ENCODE results near the gene LARP4.
"Not testable (repeated sequence)": the region's sequence is repeated elsewhere in the genome, so short reads cannot be mapped to it uniquely, and the experiment has no call there.

The LARP4 gene

DNA sequence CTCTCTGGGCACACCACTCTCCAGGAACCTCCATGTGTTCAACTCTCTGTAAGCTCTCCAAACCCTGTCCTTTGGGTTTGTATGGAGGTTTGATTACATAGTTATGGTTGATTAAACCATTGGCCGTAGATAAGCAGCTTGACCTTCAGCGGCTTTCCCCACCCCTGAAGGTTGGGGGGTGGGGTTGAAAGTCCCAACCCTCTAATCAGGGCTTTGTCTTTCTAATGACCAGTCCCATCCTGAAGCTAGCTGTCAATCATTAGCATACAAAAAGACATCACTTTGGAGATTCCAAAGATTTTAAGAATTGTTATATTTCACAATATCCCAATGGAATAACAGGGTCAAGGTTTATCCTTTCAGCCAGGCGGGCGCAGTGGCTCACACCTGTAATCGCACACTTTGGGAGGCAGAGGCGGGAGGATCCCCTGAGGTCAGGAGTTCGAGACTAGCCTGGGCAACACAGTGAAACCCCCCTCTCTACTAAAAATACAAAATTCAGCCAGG lies 12.7 kb upstream of the LARP4 start:
- H3K27ac ChIP-seq (ENCODE audit: extremely low read depth, low read depth, low read length) = no peak overlapping the region
- POLR2A ChIA-PET = no interaction called here
- H3K4me1 ChIP-seq (ENCODE audit: control insufficient read depth, insufficient read depth, low read length) = no peaks in the 10 kb centered on the region
- CTCF ChIA-PET = interaction anchor here (0.6 kb wide), 1 partner anchor 61 kb away, joined by 4 read pairs; no protein-coding TSS in a partner anchor
- no peaks in the 10 kb centered on the region for H3K36me3 ChIP-seq (ENCODE audit: control insufficient read depth in 2 of 2, insufficient read depth in 1 of 2, low read length in 2 of 2)
- no peak overlapping the region for H3K4me3 ChIP-seq (ENCODE audit: low read depth, low read length)
- TF ChIP-seq, protein P1, sequence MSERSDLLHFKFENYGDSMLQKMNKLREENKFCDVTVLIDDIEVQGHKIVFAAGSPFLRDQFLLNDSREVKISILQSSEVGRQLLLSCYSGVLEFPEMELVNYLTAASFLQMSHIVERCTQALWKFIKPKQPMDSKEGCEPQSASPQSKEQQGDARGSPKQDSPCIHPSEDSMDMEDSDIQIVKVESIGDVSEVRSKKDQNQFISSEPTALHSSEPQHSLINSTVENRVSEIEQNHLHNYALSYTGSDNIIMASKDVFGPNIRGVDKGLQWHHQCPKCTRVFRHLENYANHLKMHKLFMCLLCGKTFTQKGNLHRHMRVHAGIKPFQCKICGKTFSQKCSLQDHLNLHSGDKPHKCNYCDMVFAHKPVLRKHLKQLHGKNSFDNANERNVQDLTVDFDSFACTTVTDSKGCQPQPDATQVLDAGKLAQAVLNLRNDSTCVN (tag by site-specific recombination; optimal IDR thresholded peaks at IDR 0.05) = no peak
- TF ChIP-seq REPIN1 (tag by site-specific recombination; IDR thresholded peaks at IDR 0.05; ENCODE audit: low read depth) (no peak), KLF8 (tag by site-specific recombination; IDR thresholded peaks at IDR 0.05) (no peak), ZNF324 (tag by site-specific recombination; IDR thresholded peaks at IDR 0.05) (no peak), ZNF16 (tag by site-specific recombination; IDR thresholded peaks at IDR 0.05; ENCODE audit: low read depth) (no peak), ZNF707 (tag by site-specific recombination; IDR thresholded peaks at IDR 0.05) (no peak), EGR2 (tag by site-specific recombination; IDR thresholded peaks at IDR 0.05; ENCODE audit: low read depth) (no peak), ZNF76 (tag by site-specific recombination; IDR thresholded peaks at IDR 0.05; ENCODE audit: borderline replicate concordance, low read depth) (no peak), ZNF626 (tag by site-specific recombination; IDR thresholded peaks at IDR 0.05) (no peak), ZNF37A (tag by site-specific recombination; IDR thresholded peaks at IDR 0.05) (no peak), ZNF311 (tag by site-specific recombination; IDR thresholded peaks at IDR 0.05; ENCODE audit: borderline replicate concordance) (no peak), ZNF843 (tag by site-specific recombination; IDR thresholded peaks at IDR 0.05) (no peak), WT1 (tag by site-specific recombination; IDR thresholded peaks at IDR 0.05) (no peak), ZNF433 (tag by site-specific recombination; IDR thresholded peaks at IDR 0.05; ENCODE audit: low read depth) (no peak), ZNF175 (tag by site-specific recombination; IDR thresholded peaks at IDR 0.05) (no peak)
- TF ChIP-seq, protein P2, sequence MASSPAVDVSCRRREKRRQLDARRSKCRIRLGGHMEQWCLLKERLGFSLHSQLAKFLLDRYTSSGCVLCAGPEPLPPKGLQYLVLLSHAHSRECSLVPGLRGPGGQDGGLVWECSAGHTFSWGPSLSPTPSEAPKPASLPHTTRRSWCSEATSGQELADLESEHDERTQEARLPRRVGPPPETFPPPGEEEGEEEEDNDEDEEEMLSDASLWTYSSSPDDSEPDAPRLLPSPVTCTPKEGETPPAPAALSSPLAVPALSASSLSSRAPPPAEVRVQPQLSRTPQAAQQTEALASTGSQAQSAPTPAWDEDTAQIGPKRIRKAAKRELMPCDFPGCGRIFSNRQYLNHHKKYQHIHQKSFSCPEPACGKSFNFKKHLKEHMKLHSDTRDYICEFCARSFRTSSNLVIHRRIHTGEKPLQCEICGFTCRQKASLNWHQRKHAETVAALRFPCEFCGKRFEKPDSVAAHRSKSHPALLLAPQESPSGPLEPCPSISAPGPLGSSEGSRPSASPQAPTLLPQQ (tag by site-specific recombination; IDR thresholded peaks at IDR 0.05) = no peak
- TF ChIP-seq, protein P3, sequence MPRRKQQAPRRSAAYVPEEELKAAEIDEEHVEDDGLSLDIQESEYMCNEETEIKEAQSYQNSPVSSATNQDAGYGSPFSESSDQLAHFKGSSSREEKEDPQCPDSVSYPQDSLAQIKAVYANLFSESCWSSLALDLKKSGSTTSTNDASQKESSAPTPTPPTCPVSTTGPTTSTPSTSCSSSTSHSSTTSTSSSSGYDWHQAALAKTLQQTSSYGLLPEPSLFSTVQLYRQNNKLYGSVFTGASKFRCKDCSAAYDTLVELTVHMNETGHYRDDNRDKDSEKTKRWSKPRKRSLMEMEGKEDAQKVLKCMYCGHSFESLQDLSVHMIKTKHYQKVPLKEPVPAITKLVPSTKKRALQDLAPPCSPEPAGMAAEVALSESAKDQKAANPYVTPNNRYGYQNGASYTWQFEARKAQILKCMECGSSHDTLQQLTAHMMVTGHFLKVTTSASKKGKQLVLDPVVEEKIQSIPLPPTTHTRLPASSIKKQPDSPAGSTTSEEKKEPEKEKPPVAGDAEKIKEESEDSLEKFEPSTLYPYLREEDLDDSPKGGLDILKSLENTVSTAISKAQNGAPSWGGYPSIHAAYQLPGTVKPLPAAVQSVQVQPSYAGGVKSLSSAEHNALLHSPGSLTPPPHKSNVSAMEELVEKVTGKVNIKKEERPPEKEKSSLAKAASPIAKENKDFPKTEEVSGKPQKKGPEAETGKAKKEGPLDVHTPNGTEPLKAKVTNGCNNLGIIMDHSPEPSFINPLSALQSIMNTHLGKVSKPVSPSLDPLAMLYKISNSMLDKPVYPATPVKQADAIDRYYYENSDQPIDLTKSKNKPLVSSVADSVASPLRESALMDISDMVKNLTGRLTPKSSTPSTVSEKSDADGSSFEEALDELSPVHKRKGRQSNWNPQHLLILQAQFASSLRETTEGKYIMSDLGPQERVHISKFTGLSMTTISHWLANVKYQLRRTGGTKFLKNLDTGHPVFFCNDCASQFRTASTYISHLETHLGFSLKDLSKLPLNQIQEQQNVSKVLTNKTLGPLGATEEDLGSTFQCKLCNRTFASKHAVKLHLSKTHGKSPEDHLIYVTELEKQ (tag by site-specific recombination; IDR thresholded peaks at IDR 0.05; ENCODE audit: borderline replicate concordance) = no peak
- TF ChIP-seq, protein P4, sequence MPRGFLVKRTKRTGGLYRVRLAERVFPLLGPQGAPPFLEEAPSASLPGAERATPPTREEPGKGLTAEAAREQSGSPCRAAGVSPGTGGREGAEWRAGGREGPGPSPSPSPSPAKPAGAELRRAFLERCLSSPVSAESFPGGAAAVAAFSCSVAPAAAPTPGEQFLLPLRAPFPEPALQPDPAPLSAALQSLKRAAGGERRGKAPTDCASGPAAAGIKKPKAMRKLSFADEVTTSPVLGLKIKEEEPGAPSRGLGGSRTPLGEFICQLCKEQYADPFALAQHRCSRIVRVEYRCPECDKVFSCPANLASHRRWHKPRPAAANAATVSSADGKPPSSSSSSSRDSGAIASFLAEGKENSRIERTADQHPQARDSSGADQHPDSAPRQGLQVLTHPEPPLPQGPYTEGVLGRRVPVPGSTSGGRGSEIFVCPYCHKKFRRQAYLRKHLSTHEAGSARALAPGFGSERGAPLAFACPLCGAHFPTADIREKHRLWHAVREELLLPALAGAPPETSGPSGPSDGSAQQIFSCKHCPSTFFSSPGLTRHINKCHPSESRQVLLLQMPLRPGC (tag by site-specific recombination; IDR thresholded peaks at IDR 0.05) = no peak
- TF ChIP-seq, protein P5, sequence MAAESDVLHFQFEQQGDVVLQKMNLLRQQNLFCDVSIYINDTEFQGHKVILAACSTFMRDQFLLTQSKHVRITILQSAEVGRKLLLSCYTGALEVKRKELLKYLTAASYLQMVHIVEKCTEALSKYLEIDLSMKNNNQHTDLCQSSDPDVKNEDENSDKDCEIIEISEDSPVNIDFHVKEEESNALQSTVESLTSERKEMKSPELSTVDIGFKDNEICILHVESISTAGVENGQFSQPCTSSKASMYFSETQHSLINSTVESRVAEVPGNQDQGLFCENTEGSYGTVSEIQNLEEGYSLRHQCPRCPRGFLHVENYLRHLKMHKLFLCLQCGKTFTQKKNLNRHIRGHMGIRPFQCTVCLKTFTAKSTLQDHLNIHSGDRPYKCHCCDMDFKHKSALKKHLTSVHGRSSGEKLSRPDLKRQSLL (tag by site-specific recombination; IDR thresholded peaks at IDR 0.05) = no peak
- no peaks in the 10 kb centered on the region for H3K9me3 ChIP-seq (ENCODE audit: control insufficient read depth, insufficient read depth, low read depth, low read length)

DNA sequence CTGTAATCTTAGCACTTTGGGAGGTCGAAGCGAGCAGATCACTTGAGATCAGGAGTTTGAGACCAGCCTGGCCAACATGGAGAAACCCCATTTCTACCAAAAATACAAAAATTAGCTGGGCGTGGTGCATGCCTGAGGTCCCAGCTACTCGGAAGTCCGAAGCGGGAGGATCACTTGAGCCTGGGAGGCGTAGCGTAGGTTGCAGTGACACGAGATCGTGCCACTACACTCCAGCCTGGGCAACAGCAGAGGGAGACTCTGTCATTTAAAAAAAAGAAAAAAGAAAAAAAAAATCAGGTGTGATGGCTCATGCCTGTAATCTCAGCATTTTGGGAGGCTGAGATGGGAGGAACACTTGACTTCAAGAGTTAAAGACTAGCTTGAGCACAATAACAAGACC lies 11.9 kb upstream of the LARP4 start:
- H3K4me1 ChIP-seq (ENCODE audit: control insufficient read depth, insufficient read depth, low read length); H3K36me3 ChIP-seq (ENCODE audit: control insufficient read depth in 2 of 2, insufficient read depth in 1 of 2, low read length in 2 of 2); POLR2A ChIA-PET; H3K27ac ChIP-seq (ENCODE audit: extremely low read depth, low read depth, low read length); H3K9me3 ChIP-seq (ENCODE audit: control insufficient read depth, insufficient read depth, low read depth, low read length); H3K4me3 ChIP-seq (ENCODE audit: low read depth, low read length): not testable (repeated sequence)
- CTCF ChIA-PET = interaction anchor here (0.6 kb wide), 1 partner anchor 26 kb away, joined by 3 read pairs; no protein-coding TSS in a partner anchor

All from HEK293 (cell line).